K562 (cell line): Measurements from ENCODE around the gene CALML3. TPM values are rescaled to one million over a fixed set of nuclear protein-coding genes. Genes with fewer than 3 reads are reported as not detected.
"Not testable (repeated sequence)": the region's sequence is repeated elsewhere in the genome, so short reads cannot be mapped to it uniquely, and the experiment has no call there.

ENCODE experiments used
- ATAC-seq: fragments of 200-7000 bp; cut with Tn5 transposase; 3 replicates; pipeline ENCODE4 v1.9.1; 2020; ENCODE audit warnings: moderate library complexity
- BruUV-seq: library from RNA; stranded (reverse); fragments of 400-500 nt; replicated peaks from 2 replicates; lab custom pipeline; 2021; lab: Mats Ljungman, UMichigan
- CTCF ChIA-PET: fragments of 300-600 bp; formaldehyde crosslinking; extraction: SDS; loops from one replicate; lab custom pipeline; 2021; ENCODE audit warnings: low intra/inter-chr PET ratio; lab: Yijun Ruan, JAX
- POLR2A ChIA-PET: fragments of 300-600, 350-650 bp; sonication (Branson Sonifier 250); formaldehyde crosslinking; extraction: SDS; loops from one replicate; lab custom pipeline; 2021; ENCODE audit warnings: antibody characterized with exemption, inconsistent platforms; lab: Yijun Ruan, JAX
- DNase-seq, 4 experiments: peaks; one replicate each; pipeline versions ENCODE4 v3.0.0 to v3.0.0-alpha.2; 2011 to 2018; ENCODE audit warnings: low spot score in 3 of 4, mixed read lengths in 3 of 4; ENCODE audit errors: extremely low read depth in 1 of 4
- FAIRE-seq: peaks from 2 replicates; lab custom pipeline; 2011; peaks lifted over from hg19 to GRCh38; lab: Jason Lieb, UNC
- H2AFZ ChIP-seq: 2 replicates; pipeline ENCODE4 v1.6.0; 2011; ENCODE audit warnings: low read depth, low read length, control low read depth, inconsistent platforms
- H3K27ac ChIP-seq: fragments of 200-600 bp; 3 replicates; pipeline ENCODE4 v1.8.0; 2011; ENCODE audit warnings: low read depth, mild to moderate bottlenecking, control low read depth, inconsistent platforms, low read length, moderate library complexity, mixed read lengths; ENCODE audit errors: extremely low read depth
- H3K27me3 ChIP-seq, 2 experiments: fragments of 300-600 bp in 1 of 2; 2 replicates in 1 of 2; 3 replicates in 1 of 2; pipeline versions ENCODE4 v1.6.0 to v1.8.0; 2011; ENCODE audit warnings: inconsistent platforms in 2 of 2, low read length in 2 of 2, mild to moderate bottlenecking in 1 of 2, mixed read lengths in 1 of 2, moderate library complexity in 1 of 2; ENCODE audit not compliant: control insufficient read depth in 2 of 2, insufficient read depth in 2 of 2
- H3K36me3 ChIP-seq: fragments of 300-600 bp; 3 replicates; pipeline ENCODE4 v1.8.0; 2011; ENCODE audit warnings: mild to moderate bottlenecking, low read length, inconsistent platforms; ENCODE audit not compliant: control insufficient read depth, insufficient read depth
- H3K4me1 ChIP-seq, 2 experiments: fragments of 200-600 bp in 1 of 2; replicated peaks in 1 of 2; 2 replicates in 1 of 2; 3 replicates in 1 of 2; pipeline versions ENCODE4 v1.5.1 to v1.8.0; 2011; ENCODE audit warnings: inconsistent platforms in 2 of 2, low read length in 2 of 2, mild to moderate bottlenecking in 1 of 2, mixed read lengths in 1 of 2, moderate library complexity in 1 of 2; ENCODE audit not compliant: control insufficient read depth in 2 of 2, insufficient read depth in 2 of 2
- H3K4me2 ChIP-seq: 2 replicates; pipeline ENCODE4 v1.6.1; 2011; ENCODE audit warnings: low read length, control low read depth, inconsistent platforms, mixed read lengths; ENCODE audit not compliant: insufficient read depth
- H3K4me3 ChIP-seq: fragments of 200-600 bp; sonication (generic), shearing (Covaris generic); 2 replicates; pipeline ENCODE4 v1.5.1; 2016; ENCODE audit warnings: control low read depth, inconsistent platforms
- H3K79me2 ChIP-seq: fragments of 200-600 bp; 3 replicates; pipeline ENCODE4 v1.8.0; 2011; ENCODE audit warnings: low read length, inconsistent platforms; ENCODE audit not compliant: control insufficient read depth, insufficient read depth
- H3K9ac ChIP-seq, 2 experiments: 2 replicates each; pipeline versions ENCODE4 v1.6.0 to v1.6.1; 2011; ENCODE audit warnings: low read depth in 2 of 2, low read length in 2 of 2, control low read depth in 1 of 2, inconsistent platforms in 1 of 2, mild to moderate bottlenecking in 1 of 2, mixed read lengths in 1 of 2; ENCODE audit not compliant: insufficient read depth in 1 of 2
- H3K9me1 ChIP-seq: one replicate; pipeline ENCODE4 v1.6.0; 2011; ENCODE audit warnings: inconsistent platforms, mild to moderate bottlenecking, low read length, moderate library complexity; ENCODE audit not compliant: control insufficient read depth, insufficient read depth
- H3K9me3 ChIP-seq: replicated peaks from 2 replicates; pipeline ENCODE4 v1.5.1; 2011; ENCODE audit warnings: low read depth, low read length, inconsistent platforms; ENCODE audit not compliant: control insufficient read depth, insufficient read depth
- H4K20me1 ChIP-seq: replicated peaks from 2 replicates; pipeline ENCODE4 v1.6.1; 2011; ENCODE audit warnings: low read length, inconsistent platforms, mixed read lengths; ENCODE audit not compliant: control insufficient read depth, insufficient read depth
- RUNX1 ChIP-seq: sonication (generic); IDR thresholded peaks from 2 replicates; pipeline ENCODE4 v1.6.1; 2016; ENCODE audit warnings: antibody characterized with exemption, low read depth
- SMARCA5 ChIP-seq: fragments of 450-650 bp; IDR thresholded peaks from 2 replicates; pipeline ENCODE4 v1.6.1; 2016
- WGBS: fragments of 100-300 bp; shearing (Covaris generic); methylation state at CpG from one replicate; pipeline ENCODE4 v1.1.6; 2016; ENCODE audit warnings: low coverage, mixed read lengths; ENCODE audit not compliant: insufficient coverage; ENCODE audit errors: missing lambda C conversion rate; 5-methylcytosine and 5-hydroxymethylcytosine counted together
- in situ Hi-C: fragments of 300-500 bp; cut with MboI; formaldehyde crosslinking; loops from 4 replicates; pipeline ENCODE4 v1.15.0; 2018; ENCODE audit warnings: inconsistent platforms, mixed read lengths
- intact Hi-C: fragments of 100-400 bp; cut with micrococcal nuclease; formaldehyde crosslinking; loops from 2 replicates; pipeline ENCODE4 v1.14.2; 2022
- polyA plus RNA-seq, 8 experiments: library from polyadenylated mRNA; depleted of rRNA in 4 of 8; stranded (reverse) in 5 of 8; unstranded in 3 of 8; fragments of >200 nt; fragmentation: Nextera tagmentation in 2 of 8; fragmentation: Illumina TruSeq in 1 of 8; extraction: Ambion mirVana in 2 of 8; extraction: Trizol in 1 of 8; gene quantifications; 2 replicates each; pipeline versions ENCODE4 v1.2.1 to v1.2.3, GENCODE V29; 2011 to 2014; ENCODE audit warnings: inconsistent platforms in 1 of 8, missing spikeins in 1 of 8
- total RNA-seq, 7 experiments: library from RNA; depleted of rRNA in 6 of 7; stranded (reverse); fragments of >200 nt in 6 of 7; fragmentation: Illumina TruSeq in 2 of 7; extraction: Trizol in 2 of 7; gene quantifications; 2 replicates each; pipeline versions ENCODE4 v1.2.1 to v1.2.3, GENCODE V29; 2011 to 2021; ENCODE audit warnings: low replicate concordance in 1 of 7

CALML3 gene
- total and polyA plus RNA-seq, 9 of the 15 experiments (the other 6 are each of a cell fraction or from before 2014, with no cell fraction given) = not detected

GRCh38 chr10:5557799-5558771 lies 33.3 kb downstream of the CALML3 start (continued):
- no peak for TF ChIP-seq RUNX1
- TF ChIP-seq SMARCA5 = no peak

- POLR2A ChIA-PET = interaction anchor here (2.1 kb wide), 1 partner anchor 10 kb away, joined by 8 read pairs; no protein-coding TSS in a partner anchor
- H3K27me3 ChIP-seq, H3K9me3 ChIP-seq, H3K4me2 ChIP-seq, H3K9me1 ChIP-seq, H2AFZ ChIP-seq, H3K9ac ChIP-seq, FAIRE-seq, ATAC-seq, BruUV-seq, DNase-seq, H3K27ac ChIP-seq, in situ Hi-C loops, H3K79me2 ChIP-seq, CTCF ChIA-PET, intact Hi-C loops, H3K36me3 ChIP-seq, H4K20me1 ChIP-seq, H3K4me3 ChIP-seq: not testable (repeated sequence)
- 70% methylated on average over 9 of the region's 9 CpGs for WGBS
- peaks cover 43 to 52% of the 10 kb centered on the region in 2 experiments for H3K4me1 ChIP-seq
These were observed 34.3 kb downstream of the CALML3 start for GRCh38 chr10:5559022-5559421.
